GM12878 (cell line): ENCODE data around the gene CNNM2. TPM values are rescaled to one million over a fixed set of nuclear protein-coding genes. Genes with fewer than 3 reads are reported as not detected.

Experiments
- ASH2L ChIP-seq: fragments of 300-600, 200-600 bp; sonication (generic); IDR thresholded peaks from 2 replicates; pipeline ENCODE4 v1.6.1; 2017; ENCODE audit warnings: low read depth, mild to moderate bottlenecking, borderline replicate concordance
- CBFB ChIP-seq: IDR thresholded peaks from 2 replicates; pipeline ENCODE4 v1.6.1; 2016; ENCODE audit warnings: antibody characterized with exemption, low read depth
- CBX3 ChIP-seq: fragments of 200-600 bp; sonication (generic); IDR thresholded peaks from 2 replicates; pipeline ENCODE4 v1.6.1; 2016; ENCODE audit warnings: low read depth, borderline replicate concordance
- CHD1 ChIP-seq: IDR thresholded peaks from 2 replicates; pipeline ENCODE4 v1.6.1; 2012; ENCODE audit warnings: low read depth, low read length, improper control_type of control experiment
- CHD2 ChIP-seq: IDR thresholded peaks from 2 replicates; pipeline ENCODE4 v1.6.1; 2011; ENCODE audit warnings: low read depth, low read length, improper control_type of control experiment, borderline replicate concordance
- DPF2 ChIP-seq: fragments of 450-650 bp; IDR thresholded peaks from 2 replicates; pipeline ENCODE4 v1.6.1; 2017; ENCODE audit warnings: mild to moderate bottlenecking
- ETV6 ChIP-seq, 2 experiments: fragments of 450-650 bp in 1 of 2; IDR thresholded peaks in 1 of 2; conservative IDR thresholded peaks in 1 of 2; 2 replicates each; pipeline ENCODE4 v1.6.1; 2014; ENCODE audit warnings: antibody characterized with exemption in 1 of 2, borderline replicate concordance in 1 of 2, low read depth in 1 of 2, mild to moderate bottlenecking in 1 of 2, moderate library complexity in 1 of 2
- MTA3 ChIP-seq: IDR thresholded peaks from 2 replicates; pipeline ENCODE4 v1.6.1; 2012; ENCODE audit warnings: low read length, inconsistent platforms, borderline replicate concordance
- NFYB ChIP-seq: IDR thresholded peaks from 2 replicates; pipeline ENCODE4 v1.6.1; 2011; ENCODE audit warnings: low read depth, mild to moderate bottlenecking, low read length, improper control_type of control experiment, moderate library complexity; ENCODE audit not compliant: insufficient read depth
- NR2F1 ChIP-seq: fragments of 450-650 bp; conservative IDR thresholded peaks from 2 replicates; pipeline ENCODE4 v1.6.1; 2017; ENCODE audit warnings: mild to moderate bottlenecking
- POLR2AphosphoS2 ChIP-seq: IDR thresholded peaks from 2 replicates; pipeline ENCODE4 v1.6.1; 2011; ENCODE audit warnings: low read depth, mild to moderate bottlenecking, low read length, improper control_type of control experiment, moderate library complexity
- RB1 ChIP-seq: fragments of 450-650 bp; formaldehyde crosslinking; IDR thresholded peaks from 2 replicates; pipeline ENCODE4 v1.6.1; 2017; ENCODE audit warnings: mild to moderate bottlenecking, borderline replicate concordance
- SMAD1 ChIP-seq: fragments of 450-650 bp; IDR thresholded peaks from 2 replicates; pipeline ENCODE4 v1.6.1; 2018; ENCODE audit warnings: mild to moderate bottlenecking, low read depth; ENCODE audit not compliant: partially characterized antibody
- SMARCA5 ChIP-seq: fragments of 450-650 bp; IDR thresholded peaks from 2 replicates; pipeline ENCODE4 v1.6.1; 2017; ENCODE audit warnings: mild to moderate bottlenecking
- STAT1 ChIP-seq: fragments of 450-650 bp; conservative IDR thresholded peaks from 2 replicates; pipeline ENCODE4 v1.6.1; 2014; ENCODE audit warnings: antibody characterized with exemption, mild to moderate bottlenecking
- TCF7 ChIP-seq: IDR thresholded peaks from 2 replicates; pipeline ENCODE4 v1.6.1; 2014; ENCODE audit warnings: antibody characterized with exemption, borderline replicate concordance
- ZNF217 ChIP-seq: fragments of 450-650 bp; IDR thresholded peaks from 2 replicates; pipeline ENCODE4 v1.6.1; 2017; ENCODE audit warnings: antibody characterized with exemption, mild to moderate bottlenecking
- polyA plus RNA-seq, 11 experiments: library from polyadenylated mRNA; depleted of rRNA in 4 of 11; unstranded in 6 of 11; stranded (reverse) in 5 of 11; fragments of >200 nt; fragmentation: Nextera tagmentation in 4 of 11; fragmentation: Illumina TruSeq in 1 of 11; extraction: Ambion mirVana in 4 of 11; extraction: Trizol in 1 of 11; gene quantifications; 1 replicate in 1 of 11; 2 replicates in 10 of 11; pipeline versions ENCODE4 v1.2.1 to v1.2.3, GENCODE V29; 2011 to 2016; ENCODE audit warnings: inconsistent platforms in 2 of 11, missing spikeins in 2 of 11, low read depth in 1 of 11
- total RNA-seq, 4 experiments: library from RNA; depleted of rRNA in 3 of 4; stranded (reverse); fragments of >200 nt in 3 of 4; fragmentation: Illumina TruSeq in 1 of 4; extraction: Trizol in 1 of 4; gene quantifications; 2 replicates each; pipeline versions ENCODE4 v1.2.1 to v1.2.3, GENCODE V29; 2013 to 2021
- TF ChIP-seq, protein P1 (sequence below): IDR thresholded peaks from 2 replicates; pipeline ENCODE4 v1.6.1; 2012; ENCODE audit warnings: mild to moderate bottlenecking, low read depth, low read length
- TF ChIP-seq, protein P2 (sequence below): fragments of 450-650 bp; IDR thresholded peaks from 2 replicates; pipeline ENCODE4 v1.6.1; 2017; ENCODE audit warnings: mild to moderate bottlenecking, moderate library complexity
- TF ChIP-seq, protein P3 (sequence below): fragments of 450-650 bp; IDR thresholded peaks from 2 replicates; pipeline ENCODE4 v1.6.1; 2017; ENCODE audit warnings: mild to moderate bottlenecking

The CNNM2 gene
- total and polyA plus RNA-seq, 10 of the 15 experiments (the other 5 are each of a cell fraction or from before 2014, with no cell fraction given), result 0.18 to 7.3 (median 2.5) TPM

GRCh38 chr10:103125323-103126267 lies 207.5 kb downstream of the CNNM2 start (continued):
- TF ChIP-seq, protein P1, sequence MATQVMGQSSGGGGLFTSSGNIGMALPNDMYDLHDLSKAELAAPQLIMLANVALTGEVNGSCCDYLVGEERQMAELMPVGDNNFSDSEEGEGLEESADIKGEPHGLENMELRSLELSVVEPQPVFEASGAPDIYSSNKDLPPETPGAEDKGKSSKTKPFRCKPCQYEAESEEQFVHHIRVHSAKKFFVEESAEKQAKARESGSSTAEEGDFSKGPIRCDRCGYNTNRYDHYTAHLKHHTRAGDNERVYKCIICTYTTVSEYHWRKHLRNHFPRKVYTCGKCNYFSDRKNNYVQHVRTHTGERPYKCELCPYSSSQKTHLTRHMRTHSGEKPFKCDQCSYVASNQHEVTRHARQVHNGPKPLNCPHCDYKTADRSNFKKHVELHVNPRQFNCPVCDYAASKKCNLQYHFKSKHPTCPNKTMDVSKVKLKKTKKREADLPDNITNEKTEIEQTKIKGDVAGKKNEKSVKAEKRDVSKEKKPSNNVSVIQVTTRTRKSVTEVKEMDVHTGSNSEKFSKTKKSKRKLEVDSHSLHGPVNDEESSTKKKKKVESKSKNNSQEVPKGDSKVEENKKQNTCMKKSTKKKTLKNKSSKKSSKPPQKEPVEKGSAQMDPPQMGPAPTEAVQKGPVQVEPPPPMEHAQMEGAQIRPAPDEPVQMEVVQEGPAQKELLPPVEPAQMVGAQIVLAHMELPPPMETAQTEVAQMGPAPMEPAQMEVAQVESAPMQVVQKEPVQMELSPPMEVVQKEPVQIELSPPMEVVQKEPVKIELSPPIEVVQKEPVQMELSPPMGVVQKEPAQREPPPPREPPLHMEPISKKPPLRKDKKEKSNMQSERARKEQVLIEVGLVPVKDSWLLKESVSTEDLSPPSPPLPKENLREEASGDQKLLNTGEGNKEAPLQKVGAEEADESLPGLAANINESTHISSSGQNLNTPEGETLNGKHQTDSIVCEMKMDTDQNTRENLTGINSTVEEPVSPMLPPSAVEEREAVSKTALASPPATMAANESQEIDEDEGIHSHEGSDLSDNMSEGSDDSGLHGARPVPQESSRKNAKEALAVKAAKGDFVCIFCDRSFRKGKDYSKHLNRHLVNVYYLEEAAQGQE, result 0 out of 2 replicates have a peak, but pooled peaks have one; percentile 28
- TF ChIP-seq TCF7 (peak; percentile 61; the same call in 1 of the 2 replicates), SMAD1 (no peak), NR2F1 (peak; percentile 95), STAT1 (no peak), CHD1 (no peak), CBFB (peak; percentile 90), RB1 (no peak), MTA3 (peak; percentile 97; the same call in 1 of the 2 replicates), SMARCA5 (0 out of 2 replicates have a peak, but pooled peaks have one; percentile 31), ETV6 (conservative IDR thresholded peaks at IDR 0.05 in 1 of 2, IDR thresholded peaks at IDR 0.05 in 1 of 2; ENCODE audit: borderline replicate concordance in 1 of 2, low read depth in 1 of 2) (peak in 1 of 2 experiments; percentile 54; a peak in 1 of 4 replicates), CHD2 (peak; percentile 29; the same call in 1 of the 2 replicates), NFYB (no peak), CBX3 (no peak), ZNF217 (peak; percentile 88), POLR2AphosphoS2 (no peak), ASH2L (peak; percentile 90; the same call in 1 of the 2 replicates), DPF2 (peak; percentile 93)
- TF ChIP-seq, protein P2, sequence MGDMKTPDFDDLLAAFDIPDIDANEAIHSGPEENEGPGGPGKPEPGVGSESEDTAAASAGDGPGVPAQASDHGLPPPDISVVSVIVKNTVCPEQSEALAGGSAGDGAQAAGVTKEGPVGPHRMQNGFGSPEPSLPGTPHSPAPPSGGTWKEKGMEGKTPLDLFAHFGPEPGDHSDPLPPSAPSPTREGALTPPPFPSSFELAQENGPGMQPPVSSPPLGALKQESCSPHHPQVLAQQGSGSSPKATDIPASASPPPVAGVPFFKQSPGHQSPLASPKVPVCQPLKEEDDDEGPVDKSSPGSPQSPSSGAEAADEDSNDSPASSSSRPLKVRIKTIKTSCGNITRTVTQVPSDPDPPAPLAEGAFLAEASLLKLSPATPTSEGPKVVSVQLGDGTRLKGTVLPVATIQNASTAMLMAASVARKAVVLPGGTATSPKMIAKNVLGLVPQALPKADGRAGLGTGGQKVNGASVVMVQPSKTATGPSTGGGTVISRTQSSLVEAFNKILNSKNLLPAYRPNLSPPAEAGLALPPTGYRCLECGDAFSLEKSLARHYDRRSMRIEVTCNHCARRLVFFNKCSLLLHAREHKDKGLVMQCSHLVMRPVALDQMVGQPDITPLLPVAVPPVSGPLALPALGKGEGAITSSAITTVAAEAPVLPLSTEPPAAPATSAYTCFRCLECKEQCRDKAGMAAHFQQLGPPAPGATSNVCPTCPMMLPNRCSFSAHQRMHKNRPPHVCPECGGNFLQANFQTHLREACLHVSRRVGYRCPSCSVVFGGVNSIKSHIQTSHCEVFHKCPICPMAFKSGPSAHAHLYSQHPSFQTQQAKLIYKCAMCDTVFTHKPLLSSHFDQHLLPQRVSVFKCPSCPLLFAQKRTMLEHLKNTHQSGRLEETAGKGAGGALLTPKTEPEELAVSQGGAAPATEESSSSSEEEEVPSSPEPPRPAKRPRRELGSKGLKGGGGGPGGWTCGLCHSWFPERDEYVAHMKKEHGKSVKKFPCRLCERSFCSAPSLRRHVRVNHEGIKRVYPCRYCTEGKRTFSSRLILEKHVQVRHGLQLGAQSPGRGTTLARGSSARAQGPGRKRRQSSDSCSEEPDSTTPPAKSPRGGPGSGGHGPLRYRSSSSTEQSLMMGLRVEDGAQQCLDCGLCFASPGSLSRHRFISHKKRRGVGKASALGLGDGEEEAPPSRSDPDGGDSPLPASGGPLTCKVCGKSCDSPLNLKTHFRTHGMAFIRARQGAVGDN, result no peak
- TF ChIP-seq, protein P3, sequence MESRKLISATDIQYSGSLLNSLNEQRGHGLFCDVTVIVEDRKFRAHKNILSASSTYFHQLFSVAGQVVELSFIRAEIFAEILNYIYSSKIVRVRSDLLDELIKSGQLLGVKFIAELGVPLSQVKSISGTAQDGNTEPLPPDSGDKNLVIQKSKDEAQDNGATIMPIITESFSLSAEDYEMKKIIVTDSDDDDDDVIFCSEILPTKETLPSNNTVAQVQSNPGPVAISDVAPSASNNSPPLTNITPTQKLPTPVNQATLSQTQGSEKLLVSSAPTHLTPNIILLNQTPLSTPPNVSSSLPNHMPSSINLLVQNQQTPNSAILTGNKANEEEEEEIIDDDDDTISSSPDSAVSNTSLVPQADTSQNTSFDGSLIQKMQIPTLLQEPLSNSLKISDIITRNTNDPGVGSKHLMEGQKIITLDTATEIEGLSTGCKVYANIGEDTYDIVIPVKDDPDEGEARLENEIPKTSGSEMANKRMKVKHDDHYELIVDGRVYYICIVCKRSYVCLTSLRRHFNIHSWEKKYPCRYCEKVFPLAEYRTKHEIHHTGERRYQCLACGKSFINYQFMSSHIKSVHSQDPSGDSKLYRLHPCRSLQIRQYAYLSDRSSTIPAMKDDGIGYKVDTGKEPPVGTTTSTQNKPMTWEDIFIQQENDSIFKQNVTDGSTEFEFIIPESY, result no peak
